Measurements from ENCODE around the gene MPPED1. TPM values are rescaled to one million over a fixed set of nuclear protein-coding genes. Genes with fewer than 3 reads are reported as not detected.

Gene MPPED1
- total RNA-seq = not detected in 2 replicates

DNA sequence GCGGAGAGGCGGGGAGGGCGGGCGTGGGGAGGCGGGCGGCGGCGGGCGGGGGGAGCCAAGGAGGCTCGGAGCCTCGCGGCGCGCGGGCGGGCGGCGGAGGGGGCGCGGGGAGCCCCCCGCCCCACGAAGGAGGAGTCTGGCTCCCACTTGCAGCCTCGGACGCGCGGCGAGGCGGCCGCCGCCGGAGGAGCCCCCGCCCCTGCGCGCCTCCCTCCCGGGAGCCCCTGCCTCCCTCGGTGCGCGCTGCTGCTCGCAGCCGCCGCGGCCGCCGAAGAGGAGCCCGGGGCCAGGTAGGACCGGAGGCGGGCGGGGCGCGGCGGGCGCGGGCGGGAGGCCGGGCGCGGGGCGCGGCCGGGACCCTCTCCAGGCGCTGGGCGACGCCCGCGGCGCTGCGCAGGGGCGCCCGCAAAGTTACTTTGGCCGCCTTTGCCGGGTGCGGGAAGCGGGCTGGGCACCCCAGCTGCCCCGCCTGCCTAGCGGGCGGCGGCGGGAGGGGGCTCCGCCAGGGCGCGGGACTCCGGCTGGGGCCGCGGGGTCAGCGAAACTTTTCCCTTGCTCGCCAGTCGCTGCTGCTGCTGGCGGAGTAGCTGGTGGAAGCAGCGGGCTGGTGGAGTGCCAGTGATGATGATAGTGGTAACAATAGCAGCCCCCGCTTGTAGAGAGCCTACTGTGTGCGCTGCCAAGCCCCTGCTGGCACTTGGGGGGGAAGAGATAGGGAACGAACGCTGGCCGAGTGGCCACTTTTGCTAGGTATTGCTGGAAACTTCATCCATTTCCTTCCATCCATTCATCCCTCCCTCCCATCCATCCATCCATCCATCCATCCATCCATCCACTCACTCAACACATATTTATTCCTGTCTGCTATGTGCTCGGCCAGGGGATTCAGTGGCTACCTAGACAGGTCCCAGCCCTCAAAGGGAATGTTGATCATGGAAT, at the start of gene MPPED1:
TSS of gene MPPED1 (plus strand) at position 146 of the 939 bp plus-strand sequence. CDS start 12,972 bp downstream, outside the sequence.

Other genes with a start within 250 kb of the MPPED1 start
- 36.1 and 41.6 TPM in 2 replicates for gene TTLL12, start 224.9 kb upstream of the MPPED1 start, total RNA-seq
- not detected in 2 replicates for gene SCUBE1, start 68.6 kb upstream of the MPPED1 start, total RNA-seq

All from cardiac ventricle fibroblast (primary cell).